Motor neuron (in vitro differentiated cells): ENCODE measurements around the gene RPTOR. TPM values are rescaled to one million over a fixed set of nuclear protein-coding genes. Genes with fewer than 3 reads are reported as not detected.

Experiments used
- ATAC-seq, 8 experiments: fragments of 200-7000 bp; cut with Tn5 transposase; replicated peaks in 6 of 8; 2 replicates each; pipeline ENCODE4 v1.8.0; 2021; ENCODE audit warnings: mild to moderate bottlenecking in 8 of 8, moderate library complexity in 8 of 8
- H3K27ac ChIP-seq, 2 donors: fragments of 250-450 bp; sonication (Bioruptor Pico); 2 replicates each; pipeline ENCODE4 v1.9.0; 2021; ENCODE audit warnings: antibody characterized with exemption in 2 of 2, mild to moderate bottlenecking in 2 of 2, moderate library complexity in 1 of 2
- H3K4me1 ChIP-seq, 2 donors: fragments of 250-450 bp; sonication (Bioruptor Pico); replicated peaks in 1 of 2; 2 replicates each; pipeline ENCODE4 v1.6.1; 2021; ENCODE audit warnings: antibody characterized with exemption in 2 of 2, mild to moderate bottlenecking in 2 of 2, moderate library complexity in 1 of 2
- H3K4me3 ChIP-seq, 5 donors: fragments of 250-450 bp; sonication (Bioruptor Pico); 2 replicates each; pipeline ENCODE4 v1.9.0; 2021; ENCODE audit warnings: antibody characterized with exemption in 5 of 5, mild to moderate bottlenecking in 5 of 5, moderate library complexity in 4 of 5
- WGBS, 10 experiments: fragments of 450-650 bp; shearing (Covaris generic); methylation state at CpG; one replicate each; pipeline ENCODE4 v1.0.0; 2022; 5-methylcytosine and 5-hydroxymethylcytosine counted together
- in situ Hi-C, 9 experiments: fragments of 400-800 bp; cut with MboI; loops; one replicate each; pipeline ENCODE4 v1.15.0; 2021; ENCODE audit warnings: low sequenced_read_pairs in 9 of 9, low pct_unique_long_range_greater_than_20kb in 2 of 9; ENCODE audit not compliant: unreplicated experiment in 9 of 9
- total RNA-seq, 8 experiments: library from RNA; unstranded; fragments of 300-600 nt; gene quantifications; 2 replicates each; pipeline versions ENCODE4 v1.2.3 to v1.2.4, GENCODE V29; 2022

The RPTOR gene
- total RNA-seq, 8 experiments from 2014 or later, result 15.6 to 53.3 (median 19.2) TPM

DNA sequence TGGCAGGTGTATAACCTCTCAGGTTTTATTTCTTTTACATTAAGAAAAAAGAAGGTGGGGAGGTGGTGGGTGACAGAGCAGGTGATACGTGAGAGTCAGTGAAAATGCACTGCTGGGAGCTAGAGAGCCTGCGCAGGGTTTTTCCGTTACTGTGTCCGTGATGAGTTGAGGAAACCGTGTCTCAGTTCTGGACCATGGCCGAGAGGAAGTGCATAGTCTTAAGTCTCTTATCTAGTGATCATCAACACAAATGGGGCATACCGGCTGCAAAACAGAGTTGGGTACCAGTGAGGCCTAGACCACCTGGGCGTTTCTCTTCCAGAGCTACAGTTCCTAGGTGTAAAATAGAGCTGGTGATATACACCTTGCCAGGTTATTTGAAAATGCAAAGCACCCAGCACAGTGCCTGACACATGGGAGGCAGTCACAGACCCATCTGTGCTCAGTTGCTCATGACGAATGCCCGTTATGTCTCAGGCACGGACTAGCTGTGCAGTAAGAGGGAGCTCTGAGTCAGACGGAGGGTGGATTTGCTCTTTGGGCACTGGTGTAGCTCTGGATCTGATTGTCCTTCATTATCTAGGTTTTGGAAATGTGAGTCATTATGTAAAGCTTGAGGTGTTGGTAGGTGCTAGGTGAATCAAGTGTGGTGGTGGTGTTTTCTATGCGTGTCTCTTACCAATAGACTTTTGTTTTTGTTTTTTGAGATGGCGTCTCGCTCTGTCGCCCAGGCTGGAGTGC is 60.9 kb downstream of the RPTOR start:
- no peak for ATAC-seq
- in situ Hi-C loops, result no loop called here
- H3K27ac ChIP-seq, result no peak overlapping the region
- no peak overlapping the region for H3K4me3 ChIP-seq
- WGBS, 10 experiments, result 60 to 100% (median 92%) methylated on average over 1 to 16 of the region's 16 CpGs
- no peaks in the 10 kb centered on the region for H3K4me1 ChIP-seq

DNA sequence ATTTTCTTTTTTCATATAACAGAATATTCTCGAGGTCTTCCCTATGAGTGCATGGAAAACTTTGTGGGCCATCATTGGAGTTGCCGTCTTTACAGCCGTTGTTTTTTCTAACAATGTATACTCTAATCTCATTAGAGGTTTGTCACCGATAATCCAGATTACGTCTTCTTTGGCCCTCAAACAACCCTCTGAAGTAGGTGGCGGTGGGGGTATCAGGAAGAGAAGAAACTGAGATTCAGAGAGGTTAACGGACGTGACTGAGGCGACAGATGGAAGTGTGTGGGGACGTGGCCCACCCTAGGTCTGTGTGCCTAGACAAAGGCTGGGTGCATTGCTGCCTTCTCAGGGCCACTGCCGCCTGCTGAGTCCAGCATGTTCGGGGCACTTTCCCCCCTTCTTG is 63.7 kb downstream of the RPTOR start:
- Histone ChIP-seq H3K4me3 (no peak overlapping the region), H3K4me1 (no peaks in the 10 kb centered on the region), H3K27ac (no peak overlapping the region)
- in situ Hi-C loops, result no loop called here
- no peak for ATAC-seq
- WGBS, 10 experiments, result 81 to 100% (median 95%) methylated on average over 1 to 6 of the region's 12 CpGs; no CpG with 5 or more reads in 1 of the 10 experiments

DNA sequence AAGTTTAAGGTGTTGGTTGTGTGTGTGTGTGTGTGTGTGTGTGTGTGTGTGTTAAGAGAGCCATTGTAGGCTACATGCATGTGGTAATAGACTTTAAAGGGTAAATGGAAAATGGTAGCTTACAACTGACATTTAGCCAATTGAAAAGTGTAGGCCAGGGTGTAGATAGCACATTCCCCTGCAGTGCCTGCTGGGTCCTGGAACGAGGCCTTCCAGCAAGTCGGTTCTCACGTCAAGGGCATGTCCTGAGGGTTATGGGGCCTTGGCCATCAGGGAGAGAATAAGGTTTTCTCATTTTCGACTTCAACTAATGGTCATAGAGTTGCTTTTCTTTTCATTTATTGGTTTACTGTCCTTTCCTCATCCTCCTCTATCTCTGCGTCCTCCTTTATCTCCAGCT is 65.1 kb downstream of the RPTOR start:
- 81 to 100% (median 95%) methylated on average over 1 to 5 of the region's 5 CpGs for WGBS, 10 experiments
- no peak overlapping the region for H3K4me3 ChIP-seq
- no peaks in the 10 kb centered on the region for H3K4me1 ChIP-seq
- no peak overlapping the region for H3K27ac ChIP-seq
- in situ Hi-C loops, result no loop called here
- no peak for ATAC-seq

DNA sequence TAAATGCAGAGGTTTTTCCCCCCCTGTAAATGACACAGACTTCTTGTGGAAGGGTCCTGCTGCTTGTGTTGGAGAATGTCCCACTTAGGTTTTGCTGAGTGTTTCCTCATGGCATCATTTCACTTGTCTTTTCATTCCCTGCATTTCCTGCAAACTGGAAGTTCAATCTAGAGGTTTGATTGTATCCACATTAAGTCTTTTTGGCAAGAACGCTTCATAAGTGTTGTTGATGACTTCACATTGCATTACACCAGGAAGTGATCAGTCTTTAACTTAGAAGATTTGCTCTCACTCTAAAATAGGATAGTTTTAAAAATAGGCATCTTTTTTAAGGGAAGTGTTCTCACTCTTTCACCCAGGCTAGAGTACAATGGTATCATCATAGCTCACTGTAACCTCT is 67.2 kb downstream of the RPTOR start:
- H3K4me3 ChIP-seq, result no peak overlapping the region
- WGBS, 10 experiments, result 20 to 100% (median 100%) methylated on average over 1 of the region's 1 CpG; no CpG with 5 or more reads in 1 of the 10 experiments
- no peak for ATAC-seq
- no peaks in the 10 kb centered on the region for H3K4me1 ChIP-seq
- no peak overlapping the region for H3K27ac ChIP-seq
- in situ Hi-C loops, result no loop called here

DNA sequence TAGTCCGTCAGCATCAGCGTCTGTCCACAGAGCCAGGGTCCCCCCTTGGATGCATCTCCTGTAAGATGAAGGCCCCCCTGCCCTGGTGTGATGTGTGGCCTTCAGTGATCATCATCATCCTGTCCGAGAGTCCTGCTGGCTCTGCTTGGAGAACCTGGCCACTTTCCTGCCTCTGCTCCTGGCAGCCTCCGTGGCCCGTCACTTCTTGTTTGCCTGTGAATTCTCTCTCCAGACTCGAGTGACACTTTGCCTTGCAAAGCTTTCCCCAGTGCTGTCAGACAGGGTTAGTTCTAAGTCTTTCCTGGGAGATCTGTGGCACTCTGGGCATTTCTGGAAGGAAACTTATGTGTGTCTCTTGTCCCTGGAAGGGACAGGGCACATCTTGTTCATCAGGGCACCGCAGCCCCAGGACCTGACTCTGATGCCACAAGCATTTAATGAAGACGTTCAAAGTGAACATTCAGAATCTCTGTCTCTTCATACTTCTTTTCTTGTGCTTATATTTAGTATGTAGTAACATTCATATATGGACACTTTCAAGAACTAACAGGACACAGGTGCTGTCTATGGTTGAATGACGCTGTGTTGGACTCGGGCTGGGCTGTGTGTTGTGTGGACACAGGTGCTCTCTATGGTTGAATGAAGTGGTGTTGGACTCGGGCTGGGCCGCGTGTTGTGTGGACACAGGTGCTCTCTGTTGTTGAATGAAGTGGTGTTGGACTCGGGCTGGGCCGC is 68.5 kb downstream of the RPTOR start:
- no peak for ATAC-seq
- Histone ChIP-seq H3K4me1 (no peaks in the 10 kb centered on the region), H3K4me3 (no peak overlapping the region), H3K27ac (no peak overlapping the region)
- in situ Hi-C loops, result no loop called here
- 85 to 100% (median 96%) methylated on average over 1 to 7 of the region's 15 CpGs; no CpG with 5 or more reads in 4 of the 10 experiments for WGBS, 10 experiments

DNA sequence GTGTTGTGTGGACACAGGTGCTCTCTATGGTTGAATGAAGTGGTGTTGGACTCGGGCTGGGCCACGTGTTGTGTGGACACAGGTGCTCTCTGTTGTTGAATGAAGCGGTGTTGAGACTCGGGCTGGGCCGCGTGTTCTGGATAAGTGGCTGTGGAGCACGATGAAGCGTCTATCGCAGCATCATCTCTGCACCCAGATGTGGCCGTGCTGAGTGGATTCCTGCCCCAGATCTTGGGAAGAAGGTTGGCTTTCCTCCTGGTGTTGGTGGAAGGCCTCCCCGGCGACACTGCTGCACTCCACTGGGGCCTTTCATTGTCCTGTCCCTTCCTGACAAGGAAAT is 69.1 kb downstream of the RPTOR start:
- Histone ChIP-seq H3K27ac (no peak overlapping the region), H3K4me1 (no peaks in the 10 kb centered on the region), H3K4me3 (no peak overlapping the region)
- no peak for ATAC-seq
- in situ Hi-C loops, result no loop called here
- WGBS, 10 experiments, result 90 to 100% (median 96%) methylated on average over 1 to 4 of the region's 12 CpGs; no CpG with 5 or more reads in 6 of the 10 experiments

DNA sequence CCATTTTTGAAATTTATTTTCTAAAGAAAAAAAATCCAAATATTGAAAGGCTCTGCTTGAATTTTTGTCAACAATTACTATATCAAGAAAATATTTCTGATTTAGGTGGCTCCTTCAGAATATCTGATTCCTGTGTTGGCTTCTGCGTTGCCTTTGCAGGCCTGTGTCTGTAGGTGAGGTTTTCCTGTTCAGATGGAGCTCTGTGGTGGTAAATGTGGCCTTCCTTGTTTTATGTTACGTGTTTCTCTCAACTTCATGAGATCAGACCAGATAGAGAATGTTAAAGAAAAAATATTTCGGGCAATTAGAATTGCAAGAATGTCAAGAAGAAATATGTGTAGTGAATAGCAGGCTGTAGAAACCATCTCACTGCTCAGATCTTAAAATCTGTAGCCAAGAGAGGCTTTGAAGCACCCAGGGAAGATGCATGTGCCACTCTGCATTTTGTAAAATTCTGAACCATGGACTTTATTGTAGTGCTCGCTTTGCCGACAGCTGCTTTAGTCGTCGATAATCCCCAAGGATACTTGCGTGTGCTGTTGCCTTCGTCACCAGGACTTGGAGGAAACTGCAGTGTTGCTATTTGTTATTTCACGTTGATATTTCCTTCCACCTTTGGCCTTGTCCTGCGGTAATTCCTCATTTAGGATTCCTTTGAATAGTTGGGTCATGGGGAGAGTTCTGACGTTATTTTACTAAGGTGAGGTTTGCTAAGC is 69.9 kb downstream of the RPTOR start:
- no peaks in the 10 kb centered on the region for H3K4me1 ChIP-seq
- H3K27ac ChIP-seq, result no peak overlapping the region
- ATAC-seq, result no peak
- no peak overlapping the region for H3K4me3 ChIP-seq
- in situ Hi-C loops, result no loop called here
- 85 to 100% (median 95%) methylated on average over 5 to 12 of the region's 12 CpGs; no CpG with 5 or more reads in 1 of the 10 experiments for WGBS, 10 experiments

DNA sequence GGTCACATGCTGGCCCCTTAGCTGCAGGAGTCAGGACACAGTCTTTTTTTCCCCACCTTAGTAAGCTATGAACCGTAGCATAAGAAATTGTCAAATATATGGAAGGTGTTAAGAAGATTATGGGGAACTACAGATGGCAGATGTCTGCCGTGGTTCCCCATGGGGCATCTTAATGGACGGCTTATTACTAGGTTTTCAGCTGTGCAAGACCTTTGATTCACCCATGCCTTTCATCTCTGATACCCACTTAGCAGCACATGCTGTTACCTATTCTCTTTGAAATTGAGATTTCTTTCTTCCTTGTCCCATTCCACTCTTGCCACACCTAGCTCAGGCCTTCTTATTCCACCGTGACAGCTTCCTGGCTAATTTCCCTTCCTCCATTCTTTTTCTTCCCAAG is 70.7 kb downstream of the RPTOR start:
- no peaks in the 10 kb centered on the region for H3K4me1 ChIP-seq
- no peak overlapping the region for H3K27ac ChIP-seq
- in situ Hi-C loops, result no loop called here
- ATAC-seq, result no peak
- H3K4me3 ChIP-seq, result no peak overlapping the region
- WGBS, 10 experiments, result 83 to 100% (median 100%) methylated on average over 1 to 4 of the region's 4 CpGs; no CpG with 5 or more reads in 1 of the 10 experiments

DNA sequence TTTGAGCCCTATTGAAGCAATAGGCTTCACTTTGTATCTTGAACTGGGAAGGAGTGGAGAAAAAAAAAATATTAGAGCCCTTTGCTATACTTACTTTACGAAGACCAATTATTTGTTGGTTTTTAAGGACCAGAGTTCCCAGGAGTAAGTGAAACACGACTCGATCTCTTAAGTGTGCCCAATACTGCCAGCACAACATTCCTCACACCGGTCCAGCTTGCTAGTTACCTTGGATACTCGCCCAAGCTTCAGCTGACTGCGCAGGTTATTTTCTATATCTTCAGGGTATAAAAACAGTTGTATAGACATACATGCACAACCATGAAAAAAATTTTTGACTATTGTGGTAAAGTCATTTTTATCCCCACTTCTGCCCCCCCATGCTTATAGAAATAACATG is 72.1 kb downstream of the RPTOR start:
- Histone ChIP-seq H3K27ac (no peak overlapping the region), H3K4me1 (no peaks in the 10 kb centered on the region), H3K4me3 (no peak overlapping the region)
- ATAC-seq, result no peak
- 74 to 100% (median 95%) methylated on average over 3 to 6 of the region's 6 CpGs for WGBS, 10 experiments
- in situ Hi-C loops, result no loop called here

DNA sequence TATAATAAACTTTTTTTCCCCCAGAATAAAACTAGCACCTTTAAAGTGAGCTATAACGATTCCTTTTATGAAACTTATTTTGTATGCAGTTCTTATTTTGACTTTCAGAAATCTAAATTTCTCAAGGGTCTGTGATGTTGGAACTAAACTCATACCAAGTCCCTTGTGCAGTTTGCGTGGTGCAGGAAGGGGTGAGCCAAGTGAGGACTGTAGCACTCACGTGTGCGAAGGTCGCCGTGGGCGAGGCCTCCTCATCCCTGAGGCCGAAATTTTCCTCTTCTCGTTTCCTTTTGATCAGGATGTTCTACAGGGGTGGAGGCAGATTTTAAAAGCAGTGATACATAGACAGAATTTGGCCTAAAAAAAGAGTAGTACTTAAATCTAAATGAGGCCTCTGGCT is 73.7 kb downstream of the RPTOR start:
- Histone ChIP-seq H3K4me3 (no peak overlapping the region), H3K27ac (no peak overlapping the region), H3K4me1 (no peaks in the 10 kb centered on the region)
- in situ Hi-C loops, result no loop called here
- ATAC-seq, result no peak
- WGBS, 10 experiments, result 80 to 100% (median 92%) methylated on average over 1 to 9 of the region's 9 CpGs

DNA sequence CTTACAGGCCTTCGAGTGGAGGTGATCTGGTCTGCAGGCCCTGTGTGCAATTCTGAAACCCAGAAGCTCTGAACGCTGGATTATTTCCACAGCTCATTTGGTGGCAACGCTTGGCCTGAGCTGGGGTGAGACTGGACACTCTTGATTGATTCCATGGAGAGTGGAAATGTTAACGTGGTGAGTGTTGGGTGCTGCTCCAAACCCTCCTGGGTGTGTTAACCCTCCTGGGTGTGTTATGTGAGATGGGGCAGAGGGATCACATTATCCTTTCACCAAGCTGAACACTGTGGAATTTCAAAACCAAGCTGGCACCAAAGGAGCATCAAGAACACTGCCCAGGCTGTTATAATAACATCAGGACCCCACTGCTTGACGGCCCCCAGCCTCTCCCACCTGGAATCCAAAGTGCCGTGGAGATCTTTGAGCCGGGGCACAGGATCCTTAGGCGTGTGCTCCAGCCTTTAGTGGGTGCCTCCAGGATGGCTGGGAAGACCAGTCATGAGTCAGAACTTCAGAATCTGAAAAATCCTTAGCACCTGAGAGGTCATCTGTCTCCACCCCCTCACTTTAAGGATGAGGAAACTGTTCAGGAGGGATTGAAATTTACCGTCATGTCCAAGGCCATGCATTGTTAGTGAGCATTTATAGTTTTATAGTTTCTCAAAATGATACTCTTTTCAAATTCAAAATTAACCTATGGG is 75.0 kb downstream of the RPTOR start:
- no peak for ATAC-seq
- Histone ChIP-seq H3K27ac (no peak overlapping the region), H3K4me1 (peaks cover 0 to under 1% of the 10 kb centered on the region in 2 donors), H3K4me3 (no peak overlapping the region)
- in situ Hi-C loops, result no loop called here
- 81 to 100% (median 100%) methylated on average over 1 to 5 of the region's 9 CpGs for WGBS, 10 experiments

DNA sequence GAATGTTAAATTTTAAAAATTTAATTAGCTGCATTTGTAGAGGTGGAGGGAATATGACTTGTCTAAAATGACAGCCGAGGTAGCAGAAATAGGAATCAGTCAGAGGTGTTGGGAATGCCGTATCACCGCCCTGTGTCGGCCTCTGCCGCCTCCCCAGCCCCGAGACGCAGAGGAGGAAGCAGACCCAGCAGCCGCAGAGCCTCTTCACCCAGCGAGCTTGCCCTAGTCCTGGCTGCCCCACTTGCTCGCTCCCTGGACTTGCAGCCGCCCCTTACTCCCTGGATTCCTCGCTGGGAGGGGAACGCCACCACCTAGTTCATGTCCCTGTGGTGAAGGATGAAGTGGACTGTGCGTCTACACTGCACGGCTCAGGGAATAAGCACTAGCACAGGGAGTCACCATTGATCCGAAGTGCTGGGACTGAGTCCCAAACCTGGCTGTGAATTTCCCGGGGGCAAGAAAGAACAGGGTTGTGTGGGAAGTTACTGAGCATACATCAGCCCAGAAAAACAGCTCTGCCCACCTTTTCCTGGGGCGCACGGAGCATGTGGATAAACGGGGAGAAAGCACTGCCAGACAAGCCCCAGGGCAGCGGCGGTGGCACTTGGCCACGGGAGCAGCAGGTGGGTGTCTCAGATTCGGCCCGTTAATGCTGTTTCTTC is 76.8 kb downstream of the RPTOR start:
- Histone ChIP-seq H3K4me1 (peaks cover 3% of the 10 kb centered on the region in 2 donors), H3K27ac (no peak overlapping the region), H3K4me3 (no peak overlapping the region)
- 73 to 100% (median 92%) methylated on average over 1 to 17 of the region's 25 CpGs; no CpG with 5 or more reads in 2 of the 10 experiments for WGBS, 10 experiments
- in situ Hi-C loops, result no loop called here
- ATAC-seq, result no peak
